Fibroblast of lung (primary cell): ENCODE measurements around the gene ASAP2. TPM values are rescaled to one million over a fixed set of nuclear protein-coding genes. Genes with fewer than 3 reads are reported as not detected.

Experiments used
- DNase-seq, 2 donors: peaks; one replicate each; pipeline versions ENCODE4 v3.0.0 to v3.0.0-alpha.2; 2010; ENCODE audit warnings: low read depth in 2 of 2
- H2AFZ ChIP-seq: 2 replicates; pipeline ENCODE4 v1.5.1; 2012; ENCODE audit warnings: low read length, control low read depth, inconsistent platforms
- H3K27ac ChIP-seq: 2 replicates; pipeline ENCODE4 v1.5.1; 2011; ENCODE audit warnings: low read length, control low read depth; ENCODE audit not compliant: insufficient read depth
- H3K27me3 ChIP-seq: 2 replicates; pipeline ENCODE4 v1.5.1; 2011; ENCODE audit warnings: mild to moderate bottlenecking, low read length; ENCODE audit not compliant: control insufficient read depth, insufficient read depth
- H3K36me3 ChIP-seq: 2 replicates; pipeline ENCODE4 v1.5.1; 2011; ENCODE audit warnings: low read length; ENCODE audit not compliant: control insufficient read depth, insufficient read depth
- H3K4me1 ChIP-seq: 2 replicates; pipeline ENCODE4 v1.5.1; 2011; ENCODE audit warnings: low read length; ENCODE audit not compliant: control insufficient read depth, insufficient read depth; ENCODE audit errors: extremely low read depth
- H3K4me2 ChIP-seq: 2 replicates; pipeline ENCODE4 v1.5.1; 2011; ENCODE audit warnings: low read length, control low read depth; ENCODE audit not compliant: insufficient read depth; ENCODE audit errors: extremely low read depth
- H3K4me3 ChIP-seq, 4 experiments: fragments of 200-600 bp in 1 of 4; sonication (generic) in 1 of 4; replicated peaks in 1 of 4; 2 replicates each; pipeline ENCODE4 v1.5.1; 2011 to 2016; ENCODE audit warnings: low read length in 4 of 4, low read depth in 3 of 4, mild to moderate bottlenecking in 3 of 4, control low read depth in 2 of 4, inconsistent platforms in 1 of 4, mixed read lengths in 1 of 4; ENCODE audit not compliant: insufficient read depth in 1 of 4; ENCODE audit errors: control extremely low read depth in 1 of 4
- H3K79me2 ChIP-seq: 2 replicates; pipeline ENCODE4 v1.5.1; 2012; ENCODE audit warnings: mild to moderate bottlenecking, low read length, inconsistent platforms; ENCODE audit not compliant: control insufficient read depth, insufficient read depth
- H3K9ac ChIP-seq: 2 replicates; pipeline ENCODE4 v1.5.1; 2011; ENCODE audit warnings: mild to moderate bottlenecking, low read length, control low read depth; ENCODE audit not compliant: insufficient read depth
- H3K9me3 ChIP-seq: 2 replicates; pipeline ENCODE4 v1.5.1; 2012; ENCODE audit warnings: low read depth, low read length; ENCODE audit not compliant: control insufficient read depth, insufficient read depth
- H4K20me1 ChIP-seq: 2 replicates; pipeline ENCODE4 v1.5.1; 2011; ENCODE audit warnings: low read length; ENCODE audit not compliant: control insufficient read depth, insufficient read depth; ENCODE audit errors: extremely low read depth
- EZH2 ChIP-seq: IDR thresholded peaks from 2 replicates; pipeline ENCODE4 v1.5.1; 2012; ENCODE audit warnings: low read length, control low read depth, mild to moderate bottlenecking; ENCODE audit errors: missing control alignments
- polyA plus RNA-seq, 2 donors: library from polyadenylated mRNA; depleted of rRNA in 1 of 2; stranded (reverse) in 1 of 2; unstranded in 1 of 2; fragments of >200 nt; gene quantifications; 2 replicates each; pipeline ENCODE4 v1.2.1, GENCODE V29; 2011 to 2012; ENCODE audit warnings: missing spikeins in 1 of 2
- total RNA-seq: library from RNA; depleted of rRNA; stranded (reverse); fragments of >200 nt; gene quantifications from 2 replicates; pipeline ENCODE4 v1.2.1, GENCODE V29; 2014
- TF ChIP-seq, protein P1 (sequence below), 2 donors: IDR thresholded peaks in 1 of 2; conservative IDR thresholded peaks in 1 of 2; 1 replicate in 1 of 2; 2 replicates in 1 of 2; pipeline ENCODE4 v1.5.1; 2011 to 2012; ENCODE audit warnings: low read length in 2 of 2, control low read depth in 1 of 2, inconsistent platforms in 1 of 2, low read depth in 1 of 2, mild to moderate bottlenecking in 1 of 2

Gene ASAP2
- total and polyA plus RNA-seq, 2 donors (not counting 1 experiment from before 2014, with no cell fraction given), result 19.2 to 19.9 TPM

DNA sequence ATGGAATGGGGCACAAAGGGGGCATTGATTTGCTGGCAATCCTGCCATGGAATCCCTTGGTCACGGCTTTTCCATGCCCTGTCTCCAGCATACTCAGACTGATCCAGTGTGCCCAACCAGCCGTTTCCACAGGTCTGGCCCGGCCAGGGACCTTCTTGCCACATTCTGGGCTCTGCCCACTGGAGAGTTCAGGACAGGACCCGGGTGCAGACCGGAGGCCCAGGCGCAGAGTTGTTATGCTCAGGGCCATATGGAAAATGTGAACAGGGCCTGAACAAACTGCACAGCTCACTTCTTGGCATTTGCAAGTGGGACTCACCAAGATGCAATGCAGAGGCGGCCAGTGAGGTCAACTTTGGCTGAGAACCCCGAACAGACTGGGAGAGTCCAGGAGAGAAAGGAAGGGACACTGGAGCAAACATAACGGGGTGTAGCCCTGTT lies 15.6 kb upstream of the ASAP2 start:
- TF ChIP-seq, protein P1, sequence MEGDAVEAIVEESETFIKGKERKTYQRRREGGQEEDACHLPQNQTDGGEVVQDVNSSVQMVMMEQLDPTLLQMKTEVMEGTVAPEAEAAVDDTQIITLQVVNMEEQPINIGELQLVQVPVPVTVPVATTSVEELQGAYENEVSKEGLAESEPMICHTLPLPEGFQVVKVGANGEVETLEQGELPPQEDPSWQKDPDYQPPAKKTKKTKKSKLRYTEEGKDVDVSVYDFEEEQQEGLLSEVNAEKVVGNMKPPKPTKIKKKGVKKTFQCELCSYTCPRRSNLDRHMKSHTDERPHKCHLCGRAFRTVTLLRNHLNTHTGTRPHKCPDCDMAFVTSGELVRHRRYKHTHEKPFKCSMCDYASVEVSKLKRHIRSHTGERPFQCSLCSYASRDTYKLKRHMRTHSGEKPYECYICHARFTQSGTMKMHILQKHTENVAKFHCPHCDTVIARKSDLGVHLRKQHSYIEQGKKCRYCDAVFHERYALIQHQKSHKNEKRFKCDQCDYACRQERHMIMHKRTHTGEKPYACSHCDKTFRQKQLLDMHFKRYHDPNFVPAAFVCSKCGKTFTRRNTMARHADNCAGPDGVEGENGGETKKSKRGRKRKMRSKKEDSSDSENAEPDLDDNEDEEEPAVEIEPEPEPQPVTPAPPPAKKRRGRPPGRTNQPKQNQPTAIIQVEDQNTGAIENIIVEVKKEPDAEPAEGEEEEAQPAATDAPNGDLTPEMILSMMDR (conservative IDR thresholded peaks at IDR 0.05 in 1 of 2, IDR thresholded peaks at IDR 0.05 in 1 of 2; ENCODE audit: low read depth in 1 of 2, low read length in 2 of 2), result no peak
- TF ChIP-seq EZH2, result no peak
- H2AFZ ChIP-seq, result no peak overlapping the region

DNA sequence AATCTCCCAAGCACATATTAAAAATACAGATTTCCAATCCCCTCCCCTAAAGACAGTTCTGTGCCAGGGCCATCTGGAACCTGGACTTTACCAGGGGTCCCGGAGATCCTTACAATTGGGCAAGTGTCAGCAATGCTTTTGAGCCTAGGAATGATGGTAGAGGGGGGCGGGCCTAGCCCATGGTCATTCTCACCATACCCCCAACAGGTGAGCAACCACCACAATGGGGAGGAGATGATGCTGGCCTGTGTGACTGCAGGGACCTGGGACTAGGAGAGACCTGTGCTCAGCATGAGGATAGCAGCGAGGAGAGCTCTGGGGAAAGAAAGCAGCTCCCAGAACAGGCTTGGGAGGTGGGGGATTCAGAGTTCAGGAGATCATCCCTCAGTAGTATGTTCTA lies 13.9 kb upstream of the ASAP2 start:
- Histone ChIP-seq H3K9me3 (no peaks in the 10 kb centered on the region), H4K20me1 (no peaks in the 10 kb centered on the region), H3K79me2 (no peaks in the 10 kb centered on the region), H3K27ac (peak overlapping the region; percentile 83), H3K36me3 (no peaks in the 10 kb centered on the region), H2AFZ (no peak overlapping the region), H3K4me2 (no peak overlapping the region), H3K27me3 (no peaks in the 10 kb centered on the region), H3K4me3 (no peak overlapping the region), H3K4me1 (peaks cover 7% of the 10 kb centered on the region), H3K9ac (no peak overlapping the region)
- no peak for TF ChIP-seq EZH2
- TF ChIP-seq, protein P1 (conservative IDR thresholded peaks at IDR 0.05 in 1 of 2, IDR thresholded peaks at IDR 0.05 in 1 of 2; ENCODE audit: low read depth in 1 of 2, low read length in 2 of 2), result no peak
- DNase-seq, result no peak

More for the DNA sequence above, 15.6 kb upstream of the ASAP2 start:
- Histone ChIP-seq H3K4me1 (peaks cover 7% of the 10 kb centered on the region), H3K9me3 (no peaks in the 10 kb centered on the region), H3K36me3 (no peaks in the 10 kb centered on the region), H3K79me2 (no peaks in the 10 kb centered on the region), H3K4me3 (no peak overlapping the region), H3K27ac (peak overlapping the region; percentile 83), H3K27me3 (no peaks in the 10 kb centered on the region), H4K20me1 (no peaks in the 10 kb centered on the region), H3K9ac (peak overlapping the region; percentile 37), H3K4me2 (peak overlapping the region; percentile 41)
- peak; percentile 97 to 98 for DNase-seq

DNA sequence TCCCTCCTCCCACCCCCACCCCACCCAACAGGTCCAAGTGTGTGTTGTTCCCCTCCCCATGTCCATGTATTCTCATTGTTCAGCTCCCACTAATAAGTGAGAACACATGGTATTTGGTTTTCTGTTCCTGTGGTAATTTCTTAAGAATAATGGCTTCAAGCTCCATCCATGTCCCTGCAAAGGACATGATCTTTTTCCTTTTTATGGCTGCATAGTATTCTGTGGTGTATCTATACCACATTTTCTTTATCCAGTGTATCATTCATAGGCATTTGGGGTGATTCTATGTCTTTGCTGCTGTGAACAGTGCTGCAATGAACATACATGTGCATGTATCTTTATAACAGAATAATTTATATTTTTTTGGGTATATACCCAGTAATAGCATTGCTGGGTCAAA lies 12.3 kb upstream of the ASAP2 start:
- H3K27me3 ChIP-seq, result no peaks in the 10 kb centered on the region
- no peak for TF ChIP-seq EZH2
- TF ChIP-seq, protein P1 (conservative IDR thresholded peaks at IDR 0.05 in 1 of 2, IDR thresholded peaks at IDR 0.05 in 1 of 2; ENCODE audit: low read depth in 1 of 2, low read length in 2 of 2), result no peak

More for the DNA sequence above, 12.3 kb upstream of the ASAP2 start:
- Histone ChIP-seq H3K9me3 (no peaks in the 10 kb centered on the region), H3K9ac (no peak overlapping the region), H3K36me3 (no peaks in the 10 kb centered on the region), H3K4me1 (peaks cover 7% of the 10 kb centered on the region), H3K4me3 (no peak overlapping the region), H3K4me2 (no peak overlapping the region), H3K27ac (no peak overlapping the region), H3K79me2 (no peaks in the 10 kb centered on the region), H4K20me1 (no peaks in the 10 kb centered on the region), H2AFZ (no peak overlapping the region)
- DNase-seq, result no peak
